Peyer's patch (tissue), 4 donors: ENCODE data around the gene ZBTB16. TPM values are rescaled to one million over a fixed set of nuclear protein-coding genes. Genes with fewer than 3 reads are reported as not detected.
"Not testable (repeated sequence)": the region's sequence is repeated elsewhere in the genome, so short reads cannot be mapped to it uniquely, and the experiment has no call there.

Source experiments
- DNase-seq, 3 donors: peaks; one replicate each; pipeline ENCODE4 v3.0.0-alpha.2; 2017 to 2019
- H3K27ac ChIP-seq, 4 donors: fragments of 200-600 bp; sonication (generic); one replicate each; pipeline ENCODE4 v1.5.1; 2016 to 2019
- H3K27me3 ChIP-seq, 2 donors: fragments of 200-600 bp; sonication (generic); one replicate each; pipeline ENCODE4 v1.5.1; 2019
- H3K36me3 ChIP-seq, 3 donors: fragments of 200-600 bp; sonication (generic); one replicate each; pipeline ENCODE4 v1.5.1; 2016 to 2019
- H3K4me1 ChIP-seq, 4 donors: fragments of 200-600 bp; sonication (generic); one replicate each; pipeline ENCODE4 v1.5.1; 2016 to 2019
- H3K4me3 ChIP-seq, 4 donors: fragments of 200-600 bp; sonication (generic); 1 replicate in 3 of 4; 2 replicates in 1 of 4; pipeline ENCODE4 v1.5.1; 2016 to 2019; ENCODE audit warnings: mild to moderate bottlenecking in 1 of 4
- H3K9me3 ChIP-seq, 4 donors: fragments of 200-600 bp; sonication (generic); one replicate each; pipeline ENCODE4 v1.5.1; 2016 to 2019; ENCODE audit warnings: mild to moderate bottlenecking in 1 of 4
- CTCF ChIP-seq, 6 experiments: fragments of 450-650 bp in 4 of 6; fragments of 200-600 bp in 2 of 6; sonication (generic) in 1 of 6; IDR thresholded peaks; one replicate each; pipeline ENCODE4 v1.5.1; 2017 to 2019; ENCODE audit warnings: antibody characterized with exemption in 6 of 6, mild to moderate bottlenecking in 3 of 6, moderate library complexity in 1 of 6
- POLR2A ChIP-seq, 2 donors: fragments of 450-650 bp; IDR thresholded peaks; one replicate each; pipeline ENCODE4 v1.5.1; 2017; ENCODE audit warnings: antibody characterized with exemption in 2 of 2, mild to moderate bottlenecking in 2 of 2, moderate library complexity in 2 of 2
- total RNA-seq, 4 donors: library from RNA; depleted of rRNA; stranded (reverse); fragments of >200 nt; gene quantifications; one replicate each; pipeline ENCODE4 v1.1.0, GENCODE V29; 2016

ZBTB16 gene
- total RNA-seq, 4 donors from 2014 or later, result 84.8 to 257 (median 155) TPM

- no peak for TF ChIP-seq POLR2A (IDR thresholded peaks at IDR 0.05)
- TF ChIP-seq CTCF (IDR thresholded peaks at IDR 0.05), result no peak
- Histone ChIP-seq H3K27me3 (no peaks in the 10 kb centered on the region), H3K36me3 (no peaks in the 10 kb centered on the region), H3K4me3 (no peak overlapping the region), H3K9me3 (no peaks in the 10 kb centered on the region), H3K27ac (peak overlapping the region in 2 of 4 donors; percentile 40 to 44), H3K4me1 (peaks cover 0 to 12% (median 2%) of the 10 kb centered on the region in 4 donors)
- peak in 1 of 3 donors; percentile 78 for DNase-seq
Observed at GRCh38 chr11:114044042-114044871, 15.3 kb upstream of the ZBTB16 start.

- Histone ChIP-seq H3K4me1 (peaks cover 0 to 12% (median 0%) of the 10 kb centered on the region in 4 donors), H3K4me3 (no peak overlapping the region), H3K9me3 (no peaks in the 10 kb centered on the region), H3K36me3 (no peaks in the 10 kb centered on the region), H3K27ac (no peak overlapping the region), H3K27me3 (no peaks in the 10 kb centered on the region)
- no peak for DNase-seq
- no peak for TF ChIP-seq POLR2A (IDR thresholded peaks at IDR 0.05)
- TF ChIP-seq CTCF (IDR thresholded peaks at IDR 0.05), result no peak
Observed at GRCh38 chr11:114047327-114047726, 12.2 kb upstream of the ZBTB16 start.

GRCh38 chr11:114049050-114049449 is 10.5 kb upstream of the ZBTB16 start:
- Histone ChIP-seq H3K4me3 (no peak overlapping the region), H3K36me3 (no peaks in the 10 kb centered on the region), H3K9me3 (no peaks in the 10 kb centered on the region), H3K4me1 (peaks cover 0 to 8% (median 0%) of the 10 kb centered on the region in 4 donors), H3K27me3 (no peaks in the 10 kb centered on the region), H3K27ac (no peak overlapping the region)
- no peak for DNase-seq
- no peak for TF ChIP-seq POLR2A (IDR thresholded peaks at IDR 0.05)
- TF ChIP-seq CTCF (IDR thresholded peaks at IDR 0.05), result no peak

- not testable (repeated sequence) for H3K9me3 ChIP-seq, H3K4me1 ChIP-seq, H3K27me3 ChIP-seq, DNase-seq, H3K36me3 ChIP-seq, H3K4me3 ChIP-seq, H3K27ac ChIP-seq
Observed at GRCh38 chr11:114049766-114050165, 9.7 kb upstream of the ZBTB16 start.

GRCh38 chr11:114050258-114050927 is 9.1 kb upstream of the ZBTB16 start:
- no peaks in the 10 kb centered on the region for H3K9me3 ChIP-seq
- TF ChIP-seq POLR2A (IDR thresholded peaks at IDR 0.05) (no peak), CTCF (IDR thresholded peaks at IDR 0.05) (no peak)
- no peaks in the 10 kb centered on the region for H3K36me3 ChIP-seq
- H3K27ac ChIP-seq, result no peak overlapping the region
- DNase-seq, result no peak
- no peak overlapping the region for H3K4me3 ChIP-seq
- H3K27me3 ChIP-seq, result no peaks in the 10 kb centered on the region
- no peaks in the 10 kb centered on the region for H3K4me1 ChIP-seq

- no peaks in the 10 kb centered on the region for H3K36me3 ChIP-seq
- no peaks in the 10 kb centered on the region for H3K9me3 ChIP-seq
- H3K27me3 ChIP-seq, result no peaks in the 10 kb centered on the region
- no peak for DNase-seq
- no peak overlapping the region for H3K4me3 ChIP-seq
- no peaks in the 10 kb centered on the region for H3K4me1 ChIP-seq
- no peak for TF ChIP-seq POLR2A (IDR thresholded peaks at IDR 0.05)
- TF ChIP-seq CTCF (IDR thresholded peaks at IDR 0.05), result no peak
- no peak overlapping the region for H3K27ac ChIP-seq
Observed at GRCh38 chr11:114051558-114051957, 8.0 kb upstream of the ZBTB16 start.
